Iris pigment epithelial cell (primary cell): Measurements from ENCODE around the gene KLHL11.
A peak's percentile ranks its signal among the peaks of the same experiment; 100 is the strongest.
"Not testable (repeated sequence)": the region's sequence is repeated elsewhere in the genome, so short reads cannot be mapped to it uniquely, and the experiment has no call there.

ENCODE experiments used
- DNase-seq: peaks from one replicate; pipeline ENCODE4 v3.0.0-alpha.2; 2011; ENCODE audit warnings: low read depth

KLHL11 gene

GRCh38 chr17:41836550-41837196, 28.6 kb downstream of the KLHL11 start:
- DNase-seq: no peak

GRCh38 chr17:41835800-41836549, 29.2 kb downstream of the KLHL11 start, which contains the start of gene NT5C3B:
Gene NT5C3B, minus strand, starts transcription at chr17:41836232. Its CDS starts 39 bp downstream, at chr17:41836193.
- DNase-seq: no peak

- DNase-seq: no peak
Measured at GRCh38 chr17:41835214-41835799, 29.9 kb downstream of the KLHL11 start.

- not testable (repeated sequence) for DNase-seq
Measured at GRCh38 chr17:41829961-41830360, 35.3 kb downstream of the KLHL11 start.

- no peak for DNase-seq
Measured at GRCh38 chr17:41825175-41825845, 39.9 kb downstream of the KLHL11 start.

- DNase-seq: no peak
Measured at GRCh38 chr17:41824086-41824485, 41.1 kb downstream of the KLHL11 start.

- no peak for DNase-seq
Measured at GRCh38 chr17:41823580-41823979, 41.6 kb downstream of the KLHL11 start.

- no peak for DNase-seq
Measured at GRCh38 chr17:41823141-41823524, 42.1 kb downstream of the KLHL11 start.

GRCh38 chr17:41822216-41823140, 42.7 kb downstream of the KLHL11 start:
- DNase-seq: no peak

- DNase-seq: no peak
Measured at GRCh38 chr17:41821776-41822175, 43.4 kb downstream of the KLHL11 start.

GRCh38 chr17:41818024-41818423, 47.2 kb downstream of the KLHL11 start:
- DNase-seq: no peak

- no peak for DNase-seq
Measured at GRCh38 chr17:41816637-41817320, 48.4 kb downstream of the KLHL11 start.

- peak; percentile 67 for DNase-seq
Measured at GRCh38 chr17:41814195-41814594, 51.0 kb downstream of the KLHL11 start.

- DNase-seq: no peak
Measured at GRCh38 chr17:41813699-41814124, 51.5 kb downstream of the KLHL11 start.

GRCh38 chr17:41813152-41813680, 52.0 kb downstream of the KLHL11 start:
- DNase-seq: no peak

- DNase-seq: peak; percentile 84
Measured at GRCh38 chr17:41812381-41813151, 52.7 kb downstream of the KLHL11 start, which contains the start of gene FKBP10. Gene FKBP10, plus strand, starts transcription at chr17:41813004. Its CDS starts 31 bp downstream, at chr17:41813035.

- DNase-seq: peak; percentile 83
Measured at GRCh38 chr17:41811549-41812380, 53.5 kb downstream of the KLHL11 start, which contains the start of gene P3H4. Gene P3H4, minus strand, starts transcription at chr17:41811949. Its CDS starts 34 bp downstream, at chr17:41811915.
